BLaER1 treated with 17β-estradiol and CSF1 and Interleukin-3, amounts not matched to agents 10 nM and 100 nM (cell line): ENCODE results near the gene SEMA6A.

Source experiments
- H3K27ac ChIP-seq, 11 experiments: shearing (Covaris generic); formaldehyde crosslinking; 2 replicates each; pipeline ENCODE4 v1.8.1; 2022
- H3K27me3 ChIP-seq, 11 experiments: shearing (Covaris generic); formaldehyde crosslinking; 2 replicates each; pipeline ENCODE4 v1.8.1; 2022
- H3K36me3 ChIP-seq, 11 experiments: shearing (Covaris generic); formaldehyde crosslinking; 2 replicates each; pipeline ENCODE4 v1.8.1; 2022
- H3K4me1 ChIP-seq, 10 experiments: shearing (Covaris generic); formaldehyde crosslinking; 2 replicates each; pipeline ENCODE4 v1.8.1; 2022
- H3K4me2 ChIP-seq, 11 experiments: shearing (Covaris generic); formaldehyde crosslinking; 2 replicates each; pipeline ENCODE4 v1.8.1; 2022
- H3K4me3 ChIP-seq, 10 experiments: shearing (Covaris generic); formaldehyde crosslinking; 2 replicates each; pipeline ENCODE4 v1.8.1; 2022
- H3K9ac ChIP-seq, 11 experiments: shearing (Covaris generic); formaldehyde crosslinking; 2 replicates each; pipeline ENCODE4 v1.8.1; 2022
- H3K9me3 ChIP-seq, 11 experiments: shearing (Covaris generic); formaldehyde crosslinking; replicated peaks in 1 of 11; 2 replicates each; pipeline ENCODE4 v1.8.1; 2022
- H4K20me1 ChIP-seq, 11 experiments: shearing (Covaris generic); formaldehyde crosslinking; 2 replicates each; pipeline ENCODE4 v1.8.1; 2022
- Cebpa-rat ChIP-seq, 11 experiments: shearing (Covaris generic); IDR thresholded peaks; 2 replicates each; pipeline ENCODE4 v1.8.1; 2022

Gene SEMA6A

DNA sequence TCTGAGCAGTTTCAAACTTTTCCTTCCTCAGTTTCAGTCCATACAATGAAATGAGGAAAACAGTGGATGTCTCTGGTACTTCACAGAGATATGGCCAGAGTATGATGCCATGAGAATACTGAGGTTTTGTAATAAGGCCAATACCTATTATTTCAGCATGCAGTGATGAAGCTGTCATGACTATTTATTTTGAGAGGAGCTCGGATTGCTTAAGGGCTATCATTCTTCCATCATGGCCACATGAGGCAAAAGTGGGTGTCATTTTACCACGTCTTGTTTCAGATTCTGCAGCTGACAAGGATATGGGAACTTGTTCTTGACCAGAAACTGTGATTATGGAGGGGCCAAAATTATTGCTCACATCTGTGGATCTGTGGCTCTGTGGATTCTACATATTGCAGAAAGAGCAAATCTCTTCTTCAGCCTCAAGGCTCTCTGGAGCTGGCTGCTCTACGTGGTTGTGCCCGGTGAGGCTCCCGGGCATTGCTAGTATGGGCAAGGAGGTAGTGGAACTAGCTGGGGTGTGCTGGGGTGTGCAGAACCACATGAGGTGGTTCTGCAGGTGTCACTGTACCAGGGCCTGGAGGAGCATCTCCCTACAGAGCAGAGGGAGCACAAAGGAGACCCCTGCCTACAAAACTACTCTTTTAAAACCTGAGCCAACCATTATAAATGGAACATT lies 180.3 kb downstream of the SEMA6A start:
- Histone ChIP-seq H3K9me3 (no peaks in the 10 kb centered on the region), H4K20me1 (no peaks in the 10 kb centered on the region), H3K9ac (no peak overlapping the region), H3K27ac (no peak overlapping the region), H3K36me3 (0 out of 22 replicates have a peak, but pooled peaks cover 0 to 4% (median 0%) of the 10 kb centered on the region in 11 experiments), H3K4me3 (no peak overlapping the region), H3K4me1 (peaks cover 0 to 3% (median under 1%) of the 10 kb centered on the region in 10 experiments; a peak in 7 of 20 replicates), H3K4me2 (no peak overlapping the region), H3K27me3 (no peaks in the 10 kb centered on the region)
- no peak for TF ChIP-seq Cebpa-rat (IDR thresholded peaks at IDR 0.05)
